ENCODE results near the gene MRAS.

DNA sequence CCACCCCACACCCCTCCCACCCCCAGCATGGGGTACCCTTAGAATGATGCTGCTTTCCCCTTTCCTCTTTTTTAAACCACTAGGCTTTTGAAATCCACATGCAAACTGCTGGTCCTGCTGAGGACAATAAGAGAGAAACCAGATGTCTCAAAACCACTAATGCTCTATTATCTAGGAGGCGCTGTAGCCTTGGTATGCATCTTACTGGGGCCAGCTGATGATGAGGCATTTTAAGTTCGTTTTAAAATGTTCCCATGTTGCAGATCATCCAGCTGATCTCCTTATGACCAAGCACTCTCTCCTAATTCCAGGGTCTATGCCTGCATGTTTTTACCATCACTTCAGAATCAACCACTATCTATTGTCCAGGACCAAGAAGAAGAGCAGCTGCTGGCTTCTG is 20.0 kb upstream of the MRAS start:
- TF ChIP-seq POLR2A (IDR thresholded peaks at IDR 0.05) (no peak), CTCF (IDR thresholded peaks at IDR 0.05) (peak in 1 of 5 experiments; percentile 19)
